Fibroblast of villous mesenchyme (primary cell): ENCODE measurements around the gene PTTG2. TPM values are rescaled to one million over a fixed set of nuclear protein-coding genes. Genes with fewer than 3 reads are reported as not detected.

Experiments
- DNase-seq: peaks from one replicate; pipeline ENCODE4 v3.0.0-alpha.2; 2010; ENCODE audit warnings: low read depth
- H3K4me3 ChIP-seq: 2 replicates; pipeline ENCODE4 v1.5.1; 2011; ENCODE audit warnings: low read depth, mild to moderate bottlenecking, low read length
- total RNA-seq: library from RNA; depleted of rRNA; stranded (reverse); fragments of >200 nt; gene quantifications from 2 replicates; pipeline ENCODE4 v1.2.3, GENCODE V29; 2012
- TF ChIP-seq, protein P1 (sequence below): IDR thresholded peaks from 2 replicates; pipeline ENCODE4 v1.5.1; 2012; ENCODE audit warnings: low read depth, mild to moderate bottlenecking, low read length; ENCODE audit not compliant: insufficient read depth

The PTTG2 gene
- total RNA-seq, 1 donor = 0.43 TPM

DNA sequence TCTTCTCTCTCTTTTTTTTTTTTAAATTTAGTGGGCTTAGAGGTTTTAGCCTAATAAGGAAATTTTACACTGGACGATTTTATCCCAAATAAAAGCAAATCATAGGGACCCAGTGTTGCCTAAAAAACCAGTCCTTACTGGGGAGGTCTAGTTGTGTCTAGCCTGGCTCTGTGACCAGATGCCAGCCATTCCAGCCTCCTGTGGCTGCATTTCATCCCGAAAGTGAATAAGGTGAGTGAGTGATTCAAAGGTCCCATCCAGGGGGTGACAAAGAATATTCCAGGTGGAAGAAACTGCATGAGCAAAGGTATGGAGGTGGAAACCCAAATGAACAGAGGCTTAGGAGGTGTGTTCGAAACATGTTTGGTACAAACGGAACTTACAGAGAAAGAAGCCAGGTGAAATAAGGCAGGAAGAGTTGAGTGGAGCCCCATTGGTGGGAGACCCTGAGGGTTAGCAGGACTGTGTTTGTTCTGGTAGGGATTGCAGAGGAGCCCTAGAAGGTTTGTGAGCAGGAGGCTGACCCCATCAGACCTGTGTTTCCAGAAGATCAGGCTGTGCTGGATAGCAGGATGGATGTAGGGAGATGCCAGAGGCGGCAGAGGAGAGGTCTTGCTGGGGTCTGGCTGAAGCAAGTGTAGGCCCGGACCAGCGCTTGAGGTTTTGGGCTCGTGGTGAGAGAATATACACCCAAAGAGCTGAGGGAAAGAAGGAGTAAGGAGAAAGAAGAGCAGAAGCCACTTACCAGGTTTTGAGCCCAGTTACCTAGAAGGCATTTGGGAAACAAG, 31.6 kb downstream of the PTTG2 start:
- DNase-seq = no peak
- H3K4me3 ChIP-seq = no peak overlapping the region
- TF ChIP-seq, protein P1, sequence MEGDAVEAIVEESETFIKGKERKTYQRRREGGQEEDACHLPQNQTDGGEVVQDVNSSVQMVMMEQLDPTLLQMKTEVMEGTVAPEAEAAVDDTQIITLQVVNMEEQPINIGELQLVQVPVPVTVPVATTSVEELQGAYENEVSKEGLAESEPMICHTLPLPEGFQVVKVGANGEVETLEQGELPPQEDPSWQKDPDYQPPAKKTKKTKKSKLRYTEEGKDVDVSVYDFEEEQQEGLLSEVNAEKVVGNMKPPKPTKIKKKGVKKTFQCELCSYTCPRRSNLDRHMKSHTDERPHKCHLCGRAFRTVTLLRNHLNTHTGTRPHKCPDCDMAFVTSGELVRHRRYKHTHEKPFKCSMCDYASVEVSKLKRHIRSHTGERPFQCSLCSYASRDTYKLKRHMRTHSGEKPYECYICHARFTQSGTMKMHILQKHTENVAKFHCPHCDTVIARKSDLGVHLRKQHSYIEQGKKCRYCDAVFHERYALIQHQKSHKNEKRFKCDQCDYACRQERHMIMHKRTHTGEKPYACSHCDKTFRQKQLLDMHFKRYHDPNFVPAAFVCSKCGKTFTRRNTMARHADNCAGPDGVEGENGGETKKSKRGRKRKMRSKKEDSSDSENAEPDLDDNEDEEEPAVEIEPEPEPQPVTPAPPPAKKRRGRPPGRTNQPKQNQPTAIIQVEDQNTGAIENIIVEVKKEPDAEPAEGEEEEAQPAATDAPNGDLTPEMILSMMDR = no peak

DNA sequence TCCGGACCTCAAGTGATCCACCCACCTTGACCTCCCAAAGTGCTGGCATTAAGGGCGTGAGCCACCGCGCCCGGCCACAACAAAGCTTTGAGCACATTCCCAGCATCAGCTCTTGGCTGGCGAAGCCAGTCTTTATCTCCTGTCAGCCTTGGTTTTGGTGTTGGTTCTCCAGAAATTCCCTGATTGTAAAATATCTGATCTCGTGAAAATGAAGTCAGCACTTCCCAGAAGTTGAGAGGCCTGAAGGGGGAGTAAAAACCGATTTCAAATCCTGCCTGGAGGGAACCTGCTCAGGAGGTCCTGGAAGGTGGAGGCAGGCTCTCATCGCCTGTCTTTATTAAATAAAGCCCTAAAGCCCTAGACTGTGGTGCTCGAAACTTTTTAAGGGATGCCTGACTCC, 33.6 kb downstream of the PTTG2 start:
- no peak for DNase-seq
- H3K4me3 ChIP-seq = no peak overlapping the region
- TF ChIP-seq, protein P1 = no peak

DNA sequence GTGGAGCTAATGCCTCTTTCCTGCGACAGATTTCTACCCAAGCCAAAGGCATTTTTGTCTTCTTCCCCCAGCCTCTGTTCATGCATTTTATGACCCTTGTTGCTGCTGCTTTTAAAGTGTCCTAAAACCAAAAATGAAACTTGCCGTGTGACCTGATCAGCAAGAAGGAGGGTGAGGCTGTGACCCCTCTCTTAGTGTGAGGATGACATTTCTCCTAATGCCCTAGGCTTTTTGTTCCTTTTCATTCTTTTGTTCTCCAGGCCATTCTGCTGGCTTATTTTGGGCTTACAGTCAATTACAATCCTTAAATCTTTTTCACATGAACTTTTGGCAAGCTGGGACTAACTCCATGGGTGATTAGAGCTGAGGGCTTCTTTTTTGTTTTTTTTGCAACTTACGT, 34.4 kb downstream of the PTTG2 start:
- TF ChIP-seq, protein P1 = no peak
- no peak for DNase-seq
- no peak overlapping the region for H3K4me3 ChIP-seq

DNA sequence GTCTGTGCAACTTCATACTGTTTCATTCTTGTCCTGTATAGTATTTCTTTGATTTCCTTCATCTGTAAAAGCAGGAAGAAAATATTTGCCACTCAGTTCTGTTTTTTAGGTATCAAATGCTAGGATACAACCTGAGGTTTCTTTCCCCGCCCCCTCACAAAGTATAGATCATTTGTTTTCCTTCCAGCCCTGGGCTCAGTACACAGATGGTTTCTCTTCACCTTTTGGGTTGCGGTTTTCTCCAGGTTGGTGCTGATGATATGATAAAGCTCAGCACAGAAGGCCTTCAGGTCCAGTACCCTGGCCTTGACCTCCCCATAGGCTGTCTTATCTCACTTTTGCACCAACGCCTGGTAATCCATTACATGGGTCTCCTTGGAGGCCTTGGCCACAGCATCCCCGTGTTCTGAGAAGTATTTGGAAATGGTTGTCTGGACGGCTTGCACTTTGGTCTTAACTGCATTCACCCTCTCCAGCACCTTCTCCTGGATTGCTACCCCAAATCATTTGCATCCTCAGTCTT, 35.2 kb downstream of the PTTG2 start:
- TF ChIP-seq, protein P1 = no peak
- no peak overlapping the region for H3K4me3 ChIP-seq
- DNase-seq = no peak

DNA sequence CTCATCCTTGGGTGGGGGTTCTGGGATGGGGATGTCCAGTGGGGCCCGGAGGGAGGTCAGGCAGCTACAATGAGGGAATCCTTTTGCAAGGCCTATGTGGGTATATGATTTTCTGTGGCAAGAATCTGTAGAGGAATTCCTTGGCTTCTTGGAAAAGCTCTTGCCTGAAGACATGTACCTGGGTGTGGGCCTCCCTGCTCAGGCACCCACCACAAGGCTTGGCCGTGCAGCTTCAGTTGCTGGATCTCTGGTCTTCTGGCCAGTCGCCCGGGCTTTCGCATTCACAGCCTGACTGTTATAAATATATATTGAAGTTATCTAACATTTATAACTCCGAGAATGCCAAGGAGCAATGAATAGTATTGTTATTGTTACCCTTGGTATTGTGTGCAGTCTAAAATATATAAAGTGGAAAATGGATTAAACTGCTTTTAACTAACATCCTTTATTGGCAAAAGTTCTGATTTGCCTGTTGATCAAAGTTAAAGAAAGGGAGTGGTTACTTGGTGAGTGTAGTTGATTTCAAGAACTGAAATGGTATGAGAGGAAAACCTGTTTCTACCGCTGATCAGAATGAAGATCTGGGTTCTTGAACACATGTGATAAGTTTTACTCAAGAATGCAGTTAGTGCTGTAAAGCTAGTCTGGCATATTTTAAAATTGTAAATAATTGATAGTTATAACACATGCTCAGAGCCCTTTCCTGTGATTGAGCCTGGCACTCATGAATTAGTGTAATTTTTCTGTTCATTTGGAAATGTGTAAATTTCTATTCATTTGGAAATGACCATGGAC, 36.0 kb downstream of the PTTG2 start:
- no peak overlapping the region for H3K4me3 ChIP-seq
- no peak for DNase-seq
- TF ChIP-seq, protein P1 = no peak

DNA sequence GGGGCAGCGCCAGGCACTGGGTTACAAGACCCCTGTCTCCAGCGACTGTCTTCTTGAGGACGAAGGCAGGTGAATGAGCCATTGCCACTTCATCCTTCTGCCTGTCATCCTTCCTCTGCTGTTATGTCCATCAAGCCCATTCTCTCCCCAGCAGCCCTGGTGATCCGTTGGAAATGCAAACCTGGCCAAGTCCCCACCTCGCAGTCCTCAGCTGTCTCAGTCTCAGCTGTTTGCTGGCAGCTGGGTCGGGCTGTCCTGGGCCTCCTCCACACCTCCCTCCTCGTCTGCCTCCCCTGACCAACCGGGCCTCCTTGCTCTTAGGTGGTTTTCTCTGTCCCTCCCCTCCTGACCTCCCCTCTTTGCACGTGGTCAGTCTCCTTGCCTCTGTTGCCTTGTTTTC, 38.0 kb downstream of the PTTG2 start:
- TF ChIP-seq, protein P1 = no peak
- no peak overlapping the region for H3K4me3 ChIP-seq
- DNase-seq = no peak
